GM12865 (cell line): ENCODE data around the gene CRK.
A peak's percentile ranks its signal among the peaks of the same experiment; 100 is the strongest.

ENCODE experiments used
- DNase-seq: peaks from one replicate; pipeline ENCODE4 v3.0.0; 2010; ENCODE audit warnings: low read depth
- H3K4me3 ChIP-seq: 2 replicates; pipeline ENCODE4 v1.5.1; 2011; ENCODE audit warnings: mild to moderate bottlenecking, low read depth, low read length, control low read depth
- CTCF ChIP-seq: IDR thresholded peaks from 2 replicates; pipeline ENCODE4 v1.5.1; 2011; ENCODE audit warnings: low read length, control low read depth, low read depth, inconsistent platforms; ENCODE audit not compliant: insufficient read depth; ENCODE audit errors: missing control alignments

Gene CRK

GRCh38 chr17:1455797-1456599 lies at the start of gene CRK:
Gene CRK, minus strand, starts transcription at chr17:1456232. Its CDS starts 115 bp downstream, at chr17:1456117.
- peak; percentile 97 for DNase-seq
- H3K4me3 ChIP-seq: peak within 1 kb of the TSS; percentile 76
- peak; percentile 3 for TF ChIP-seq CTCF

- no peak for DNase-seq
- no peak overlapping the region for H3K4me3 ChIP-seq
- TF ChIP-seq CTCF: no peak
These were observed 49.6 kb upstream of the CRK start for GRCh38 chr17:1505586-1505985.

GRCh38 chr17:1504866-1505265 lies 48.8 kb upstream of the CRK start:
- no peak for TF ChIP-seq CTCF
- no peak overlapping the region for H3K4me3 ChIP-seq
- no peak for DNase-seq

GRCh38 chr17:1503699-1504098 lies 47.7 kb upstream of the CRK start:
- DNase-seq: no peak
- no peak overlapping the region for H3K4me3 ChIP-seq
- no peak for TF ChIP-seq CTCF

- DNase-seq: no peak
- H3K4me3 ChIP-seq: no peak overlapping the region
- no peak for TF ChIP-seq CTCF
These were observed 42.8 kb upstream of the CRK start for GRCh38 chr17:1498869-1499268.

GRCh38 chr17:1498233-1498632 lies 42.2 kb upstream of the CRK start:
- no peak for DNase-seq

More at GRCh38 chr17:1498233-1498632, 42.2 kb upstream of the CRK start:
- no peak for TF ChIP-seq CTCF
- H3K4me3 ChIP-seq: no peak overlapping the region
